ENCODE data around the gene NOTCH4.
A peak's percentile ranks its signal among the peaks of the same experiment; 100 is the strongest.

Gene NOTCH4

GRCh38 chr6:32203426-32204267, 20.2 kb downstream of the NOTCH4 start:
- ChIA-PET CTCF (interaction anchor here (0.6 to 1.9 kb wide), 5 partner anchors 8 to 605 kb away, joined by 3 to 9 read pairs (median 7); no protein-coding TSS in a partner anchor), POLR2A (interaction anchor here (0.9 to 1.7 kb wide), 3 partner anchors 11 to 13 kb away, joined by 3 to 6 read pairs (median 4); partner anchors contain the start of genes GPSM3 and PBX2)

GRCh38 chr6:32202186-32202585, 21.7 kb downstream of the NOTCH4 start:
- H3K9me3 ChIP-seq (ENCODE audit: control insufficient read depth, insufficient read depth, low read depth, low read length): no peaks in the 10 kb centered on the region
- no peak overlapping the region for H3K4me3 ChIP-seq (ENCODE audit: low read depth, low read length)
- no peak overlapping the region for H3K27ac ChIP-seq (ENCODE audit: extremely low read depth, low read depth, low read length)
- ChIA-PET CTCF (interaction anchor here (1.6 to 1.9 kb wide), 2 partner anchors 52 to 83 kb away, joined by 7 to 9 read pairs; no protein-coding TSS in a partner anchor), POLR2A (interaction anchor here (1.7 kb wide), 1 partner anchor 12 kb away, joined by 6 read pairs; the partner anchor contains the start of gene PBX2)
- H3K4me1 ChIP-seq (ENCODE audit: control insufficient read depth, insufficient read depth, low read length): peaks cover 6% of the 10 kb centered on the region; the same call in 1 of the 2 replicates
- no peak for TF ChIP-seq INSM2 (tag by site-specific recombination; IDR thresholded peaks at IDR 0.05)
- TF ChIP-seq ZNF529 (tag by site-specific recombination; IDR thresholded peaks at IDR 0.05; ENCODE audit: insufficient replicate concordance): no peak
- no peak for TF ChIP-seq ZNF341 (tag by site-specific recombination; IDR thresholded peaks at IDR 0.05; ENCODE audit: low read depth)
- TF ChIP-seq ZFP69B (tag by site-specific recombination; IDR thresholded peaks at IDR 0.05): no peak
- TF ChIP-seq ZIC2 (tag by site-specific recombination; IDR thresholded peaks at IDR 0.05): peak; percentile 12; the same call in 1 of the 2 replicates
- TF ChIP-seq PBX3 (CRISPR knock-in tag; IDR thresholded peaks at IDR 0.05): 0 out of 2 replicates have a peak, but pooled peaks have one; percentile 36
- no peak for TF ChIP-seq ZNF768 (tag by site-specific recombination; IDR thresholded peaks at IDR 0.05)
- TF ChIP-seq ZNF184 (tag by site-specific recombination; IDR thresholded peaks at IDR 0.05): no peak
- TF ChIP-seq ZSCAN30 (tag by site-specific recombination; IDR thresholded peaks at IDR 0.05): no peak
- no peak for TF ChIP-seq ZNF610 (tag by site-specific recombination; IDR thresholded peaks at IDR 0.05; ENCODE audit: borderline replicate concordance)
- no peaks in the 10 kb centered on the region for H3K36me3 ChIP-seq (ENCODE audit: control insufficient read depth in 2 of 2, insufficient read depth in 1 of 2, low read length in 2 of 2)

More at GRCh38 chr6:32203426-32204267, 20.2 kb downstream of the NOTCH4 start:
- Histone ChIP-seq H3K27ac (ENCODE audit: extremely low read depth, low read depth, low read length) (no peak overlapping the region), H3K36me3 (ENCODE audit: control insufficient read depth in 2 of 2, insufficient read depth in 1 of 2, low read length in 2 of 2) (no peaks in the 10 kb centered on the region), H3K4me1 (ENCODE audit: control insufficient read depth, insufficient read depth, low read length) (peaks cover 6% of the 10 kb centered on the region; the same call in 1 of the 2 replicates), H3K9me3 (ENCODE audit: control insufficient read depth, insufficient read depth, low read depth, low read length) (no peaks in the 10 kb centered on the region), H3K4me3 (ENCODE audit: low read depth, low read length) (no peak overlapping the region)
- TF ChIP-seq ZBTB8A (tag by site-specific recombination; IDR thresholded peaks at IDR 0.05): 0 out of 2 replicates have a peak, but pooled peaks have one; percentile 24
- TF ChIP-seq HOXD13 (CRISPR knock-in tag; IDR thresholded peaks at IDR 0.05; ENCODE audit: borderline replicate concordance): peak; percentile 80; the same call in 1 of the 2 replicates
- TF ChIP-seq GLIS1 (tag by site-specific recombination; IDR thresholded peaks at IDR 0.05): 0 out of 2 replicates have a peak, but pooled peaks have one; percentile 25
- TF ChIP-seq ZNF558 (tag by site-specific recombination; IDR thresholded peaks at IDR 0.05): no peak
- peak; percentile 76 for TF ChIP-seq ZNF423 (tag by site-specific recombination; IDR thresholded peaks at IDR 0.05)
- TF ChIP-seq SP7 (tag by site-specific recombination; IDR thresholded peaks at IDR 0.05): peak; percentile 57; the same call in 1 of the 2 replicates
- no peak for TF ChIP-seq ZNF112 (tag by site-specific recombination; IDR thresholded peaks at IDR 0.05)
- TF ChIP-seq YY2 (tag by site-specific recombination; IDR thresholded peaks at IDR 0.05): no peak
- 0 out of 2 replicates have a peak, but pooled peaks have one; percentile 40 for TF ChIP-seq OSR2 (tag by site-specific recombination; IDR thresholded peaks at IDR 0.05)
- TF ChIP-seq FEZF1 (tag by site-specific recombination; IDR thresholded peaks at IDR 0.05): peak; percentile 72
- TF ChIP-seq ZBTB17 (tag by site-specific recombination; IDR thresholded peaks at IDR 0.05): peak; percentile 68
- 0 out of 2 replicates have a peak, but pooled peaks have one; percentile 8 for TF ChIP-seq PRDM10 (tag by site-specific recombination; IDR thresholded peaks at IDR 0.05)
- peak; percentile 100 for TF ChIP-seq ZIC2 (tag by site-specific recombination; IDR thresholded peaks at IDR 0.05)

Measured in HEK293 (cell line).